Muscle layer of duodenum (tissue), 2 donors: Measurements from ENCODE around the gene TXK.

Experiments
- H3K27ac ChIP-seq: one replicate; pipeline ENCODE4 v1.7.0; 2013; ENCODE audit warnings: mild to moderate bottlenecking, low read length
- H3K27me3 ChIP-seq: one replicate; pipeline ENCODE4 v1.7.0; 2013; ENCODE audit warnings: low read depth, mild to moderate bottlenecking, control low read depth, low read length
- H3K36me3 ChIP-seq, 2 donors: one replicate each; pipeline ENCODE4 v1.7.0; 2013; ENCODE audit warnings: low read length in 2 of 2, control low read depth in 1 of 2, mild to moderate bottlenecking in 1 of 2; ENCODE audit not compliant: insufficient read depth in 2 of 2, control insufficient read depth in 1 of 2
- H3K4me1 ChIP-seq, 2 donors: one replicate each; pipeline ENCODE4 v1.7.0; 2013; ENCODE audit warnings: low read length in 2 of 2, mild to moderate bottlenecking in 2 of 2, control low read depth in 1 of 2, moderate library complexity in 1 of 2; ENCODE audit not compliant: insufficient read depth in 2 of 2, control insufficient read depth in 1 of 2
- H3K4me3 ChIP-seq, 2 donors: one replicate each; pipeline ENCODE4 v1.7.0; 2013; ENCODE audit warnings: low read length in 2 of 2, low read depth in 1 of 2, mild to moderate bottlenecking in 1 of 2
- H3K9me3 ChIP-seq, 2 donors: one replicate each; pipeline ENCODE4 v1.7.0; 2013; ENCODE audit warnings: low read length in 2 of 2, control low read depth in 1 of 2, mild to moderate bottlenecking in 1 of 2; ENCODE audit not compliant: control insufficient read depth in 1 of 2
- donor health status: healthy.

The TXK gene

GRCh38 chr4:48032721-48033120 is 101.3 kb downstream of the TXK start:
- no peaks in the 10 kb centered on the region for H3K36me3 ChIP-seq
- no peaks in the 10 kb centered on the region for H3K9me3 ChIP-seq
- H3K27ac ChIP-seq, result no peak overlapping the region
- H3K4me3 ChIP-seq, result no peak overlapping the region
- H3K4me1 ChIP-seq, result no peaks in the 10 kb centered on the region
- no peaks in the 10 kb centered on the region for H3K27me3 ChIP-seq

GRCh38 chr4:48031802-48032525 is 102.1 kb downstream of the TXK start:
- H3K27ac ChIP-seq, result no peak overlapping the region
- H3K4me3 ChIP-seq, result no peak overlapping the region

GRCh38 chr4:48030470-48030869 is 103.6 kb downstream of the TXK start:
- Histone ChIP-seq H3K27ac (no peak overlapping the region), H3K36me3 (no peaks in the 10 kb centered on the region), H3K27me3 (no peaks in the 10 kb centered on the region), H3K4me1 (no peaks in the 10 kb centered on the region), H3K9me3 (no peaks in the 10 kb centered on the region), H3K4me3 (no peak overlapping the region)

More at GRCh38 chr4:48031802-48032525, 102.1 kb downstream of the TXK start:
- H3K9me3 ChIP-seq, result no peaks in the 10 kb centered on the region
- H3K4me1 ChIP-seq, result no peaks in the 10 kb centered on the region
- no peaks in the 10 kb centered on the region for H3K27me3 ChIP-seq
- H3K36me3 ChIP-seq, result no peaks in the 10 kb centered on the region

- H3K9me3 ChIP-seq, result no peaks in the 10 kb centered on the region
- no peak overlapping the region for H3K4me3 ChIP-seq
- H3K4me1 ChIP-seq, result no peaks in the 10 kb centered on the region
- H3K27me3 ChIP-seq, result no peaks in the 10 kb centered on the region
- H3K36me3 ChIP-seq, result no peaks in the 10 kb centered on the region
- H3K27ac ChIP-seq, result no peak overlapping the region
These were observed 105.4 kb downstream of the TXK start for GRCh38 chr4:48028696-48029095.

GRCh38 chr4:48027653-48028052 is 106.4 kb downstream of the TXK start:
- Histone ChIP-seq H3K9me3 (no peaks in the 10 kb centered on the region), H3K27me3 (no peaks in the 10 kb centered on the region)

GRCh38 chr4:48025005-48025404 is 109.0 kb downstream of the TXK start:
- Histone ChIP-seq H3K27me3 (no peaks in the 10 kb centered on the region), H3K36me3 (no peaks in the 10 kb centered on the region), H3K27ac (no peak overlapping the region), H3K4me3 (no peak overlapping the region), H3K9me3 (no peaks in the 10 kb centered on the region), H3K4me1 (no peaks in the 10 kb centered on the region)

More at GRCh38 chr4:48027653-48028052, 106.4 kb downstream of the TXK start:
- Histone ChIP-seq H3K4me1 (no peaks in the 10 kb centered on the region), H3K27ac (no peak overlapping the region), H3K36me3 (no peaks in the 10 kb centered on the region), H3K4me3 (no peak overlapping the region)

- Histone ChIP-seq H3K36me3 (no peaks in the 10 kb centered on the region), H3K9me3 (no peaks in the 10 kb centered on the region), H3K4me1 (no peaks in the 10 kb centered on the region), H3K27ac (no peak overlapping the region), H3K27me3 (no peaks in the 10 kb centered on the region), H3K4me3 (no peak overlapping the region)
These were observed 109.5 kb downstream of the TXK start for GRCh38 chr4:48024522-48024921.

DNA sequence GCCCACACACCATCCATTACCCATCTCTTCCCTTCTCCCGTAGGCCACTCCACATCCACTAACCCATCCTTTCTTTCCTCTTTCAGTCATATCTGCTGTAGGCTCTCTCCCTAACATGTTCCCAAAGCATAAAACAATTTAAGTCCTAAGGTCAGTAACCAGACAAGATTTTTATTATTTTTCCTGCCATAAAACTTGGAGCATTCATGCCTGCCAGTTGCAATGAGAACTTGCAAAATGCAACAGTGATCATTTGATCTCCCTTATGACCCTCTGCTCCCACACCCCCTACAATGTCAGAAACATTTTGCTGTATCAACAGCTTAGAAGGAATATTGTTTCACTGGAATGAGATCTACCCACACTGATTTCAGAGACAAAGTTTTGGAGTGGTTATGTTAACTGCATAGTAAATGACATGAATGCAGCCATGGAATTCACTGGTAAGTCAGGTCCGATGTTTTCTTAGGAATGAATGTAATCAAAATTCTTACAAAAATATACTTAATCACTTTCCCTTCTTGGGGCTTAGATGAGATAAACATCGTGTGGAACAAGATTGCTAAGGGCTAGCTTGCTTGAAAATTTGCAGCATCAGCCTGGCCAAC is 111.8 kb downstream of the TXK start:
- Histone ChIP-seq H3K4me1 (peaks cover 0 to 3% of the 10 kb centered on the region in 2 donors), H3K36me3 (no peaks in the 10 kb centered on the region), H3K4me3 (no peak overlapping the region), H3K27ac (no peak overlapping the region), H3K27me3 (no peaks in the 10 kb centered on the region), H3K9me3 (no peaks in the 10 kb centered on the region)

GRCh38 chr4:48021100-48021499 is 113.0 kb downstream of the TXK start:
- no peak overlapping the region for H3K27ac ChIP-seq
- no peaks in the 10 kb centered on the region for H3K36me3 ChIP-seq
- H3K4me3 ChIP-seq, result no peak overlapping the region
- peaks cover 0 to 13% of the 10 kb centered on the region in 2 donors for H3K4me1 ChIP-seq
- peaks cover 9% of the 10 kb centered on the region for H3K27me3 ChIP-seq
- no peaks in the 10 kb centered on the region for H3K9me3 ChIP-seq

DNA sequence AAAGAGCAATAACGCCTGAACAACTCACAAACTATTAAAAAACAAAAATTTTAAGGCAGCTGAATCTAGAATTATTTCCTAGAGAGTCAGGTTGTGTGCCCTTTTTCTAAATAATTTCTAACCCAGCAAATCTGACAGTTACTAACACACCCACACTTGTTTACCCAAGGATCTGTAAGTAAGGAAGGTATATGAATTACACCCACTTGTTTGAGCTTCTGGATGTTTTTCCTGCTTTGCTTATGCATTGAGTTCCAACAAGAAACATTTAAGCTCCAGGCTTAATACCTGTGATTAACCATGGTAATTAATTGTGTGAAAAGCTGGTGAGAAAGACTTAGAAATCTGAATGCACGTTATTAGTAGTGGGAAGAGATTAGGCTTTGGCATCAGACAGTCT is 115.9 kb downstream of the TXK start:
- Histone ChIP-seq H3K36me3 (no peaks in the 10 kb centered on the region), H3K27me3 (peaks cover 9% of the 10 kb centered on the region), H3K4me3 (peak overlapping the region in 1 of 2 donors; percentile 79), H3K4me1 (peaks cover 0 to 16% of the 10 kb centered on the region in 2 donors), H3K27ac (no peak overlapping the region), H3K9me3 (no peaks in the 10 kb centered on the region)

- Histone ChIP-seq H3K4me1 (peaks cover 0 to 16% of the 10 kb centered on the region in 2 donors), H3K36me3 (no peaks in the 10 kb centered on the region), H3K4me3 (peak overlapping the region; percentile 79 to 81), H3K27me3 (peaks cover 9% of the 10 kb centered on the region), H3K27ac (peak overlapping the region; percentile 60), H3K9me3 (no peaks in the 10 kb centered on the region)
These were observed 116.9 kb downstream of the TXK start for GRCh38 chr4:48017108-48017571.
